GM23338 (cell line): Measurements from ENCODE around the gene CALCOCO1. TPM values are rescaled to one million over a fixed set of nuclear protein-coding genes. Genes with fewer than 3 reads are reported as not detected.

Experiments used
- ATAC-seq: fragments of 200-7000 bp; cut with Tn5 transposase; 3 replicates; pipeline ENCODE4 v1.9.1; 2020
- DNase-seq: peaks from one replicate; pipeline ENCODE4 v3.0.0-alpha.2; 2015; ENCODE audit warnings: low spot score
- H2AFZ ChIP-seq: fragments of 200-600 bp; sonication (generic); 2 replicates; pipeline ENCODE4 v1.8.0; 2016; ENCODE audit warnings: antibody characterized with exemption, mild to moderate bottlenecking, moderate library complexity
- H3F3A ChIP-seq: fragments of 200-600 bp; sonication (generic); replicated peaks from 2 replicates; pipeline ENCODE4 v1.8.0; 2017; ENCODE audit warnings: antibody characterized with exemption, mixed run types, low read depth
- H3K27ac ChIP-seq: fragments of 200-600 bp; sonication (generic); 2 replicates; pipeline ENCODE4 v1.6.1; 2016; ENCODE audit warnings: low read depth
- H3K27me3 ChIP-seq: fragments of 200-600 bp; sonication (generic); 2 replicates; pipeline ENCODE4 v1.8.0; 2016; ENCODE audit warnings: mild to moderate bottlenecking, mixed run types, moderate library complexity; ENCODE audit not compliant: insufficient read depth
- H3K36me3 ChIP-seq: fragments of 200-600 bp; sonication (generic); 2 replicates; pipeline ENCODE4 v1.8.0; 2016; ENCODE audit warnings: mild to moderate bottlenecking; ENCODE audit not compliant: insufficient read depth
- H3K4me1 ChIP-seq: fragments of 200-600 bp; sonication (generic); 2 replicates; pipeline ENCODE4 v1.8.0; 2016; ENCODE audit warnings: mild to moderate bottlenecking, moderate library complexity; ENCODE audit not compliant: insufficient read depth
- H3K4me2 ChIP-seq: fragments of 200-600 bp; sonication (generic); 2 replicates; pipeline ENCODE4 v1.7.1; 2017; ENCODE audit warnings: mixed run types
- H3K4me3 ChIP-seq: fragments of 200-600 bp; sonication (generic); 2 replicates; pipeline ENCODE4 v1.6.1; 2016; ENCODE audit warnings: mixed run types
- H3K79me2 ChIP-seq: fragments of 200-600 bp; sonication (generic); replicated peaks from 2 replicates; pipeline ENCODE4 v1.8.0; 2017; ENCODE audit warnings: mild to moderate bottlenecking; ENCODE audit not compliant: insufficient read depth
- H3K9me2 ChIP-seq: fragments of 200-600 bp; sonication (generic); 2 replicates; pipeline ENCODE4 v1.8.0; 2017; ENCODE audit not compliant: insufficient read depth
- H4K20me1 ChIP-seq: fragments of 200-600 bp; sonication (generic); replicated peaks from 2 replicates; pipeline ENCODE4 v1.8.0; 2017; ENCODE audit warnings: mild to moderate bottlenecking; ENCODE audit not compliant: insufficient read depth
- H3K27ac Mint-ChIP-seq: 2 replicates; pipeline ENCODE4 v1.8.0; 2020; ENCODE audit warnings: inconsistent platforms, mild to moderate bottlenecking, moderate library complexity, mixed read lengths
- H3K27me3 Mint-ChIP-seq: 3 replicates; pipeline ENCODE4 v1.8.0; 2022; ENCODE audit warnings: low read depth, mild to moderate bottlenecking, moderate library complexity, mixed read lengths, inconsistent platforms; ENCODE audit not compliant: insufficient read depth, poor library complexity
- H3K36me3 Mint-ChIP-seq: 3 replicates; pipeline ENCODE4 v1.8.0; 2021; ENCODE audit warnings: low read depth, mild to moderate bottlenecking, inconsistent platforms, moderate library complexity, mixed read lengths
- H3K4me1 Mint-ChIP-seq: 3 replicates; pipeline ENCODE4 v1.8.0; 2020; ENCODE audit warnings: mild to moderate bottlenecking, inconsistent platforms, mixed read lengths
- H3K4me3 Mint-ChIP-seq: 3 replicates; pipeline ENCODE4 v1.8.0; 2021; ENCODE audit warnings: moderate library complexity, mild to moderate bottlenecking, inconsistent platforms, mixed read lengths
- H3K9me3 Mint-ChIP-seq: 3 replicates; pipeline ENCODE4 v1.8.0; 2020; ENCODE audit warnings: moderate library complexity, mild to moderate bottlenecking, inconsistent platforms, mixed read lengths
- CREB1 ChIP-seq: fragments of 250-450 bp; sonication (Bioruptor Pico); IDR thresholded peaks from 2 replicates; pipeline ENCODE4 v1.5.0; 2020; ENCODE audit warnings: low read depth, mild to moderate bottlenecking, moderate library complexity
- CTCF ChIP-seq, 2 experiments: fragments of 200-600 bp in 1 of 2; sonication (generic) in 1 of 2; conservative IDR thresholded peaks; 2 replicates each; pipeline versions ENCODE4 v1.5.1 to v1.6.1; 2016 to 2017; ENCODE audit warnings: antibody characterized with exemption in 2 of 2, low read depth in 2 of 2, mild to moderate bottlenecking in 2 of 2, moderate library complexity in 1 of 2
- ETS1 ChIP-seq: IDR thresholded peaks from 2 replicates; pipeline ENCODE4 v1.6.1; 2016; ENCODE audit warnings: antibody characterized with exemption
- EZH2 ChIP-seq: fragments of 200-600 bp; sonication (generic); IDR thresholded peaks from one replicate; pipeline ENCODE4 v1.8.0; 2017; ENCODE audit warnings: antibody characterized with exemption, mild to moderate bottlenecking, low read depth; ENCODE audit not compliant: unreplicated experiment
- EZH2phosphoT487 ChIP-seq: fragments of 200-600 bp; sonication (generic); IDR thresholded peaks from one replicate; pipeline ENCODE4 v1.8.1; 2018; ENCODE audit warnings: antibody characterized with exemption; ENCODE audit not compliant: unreplicated experiment
- JUNB ChIP-seq: IDR thresholded peaks from one replicate; pipeline ENCODE4 v1.6.1; 2016; ENCODE audit warnings: antibody characterized with exemption; ENCODE audit not compliant: unreplicated experiment
- POLR2AphosphoS5 ChIP-seq: IDR thresholded peaks from 2 replicates; pipeline ENCODE4 v1.6.1; 2016; ENCODE audit warnings: antibody characterized with exemption, low read depth
- ZNF114 ChIP-seq: fragments of 250-450 bp; sonication (Bioruptor Pico); IDR thresholded peaks from 2 replicates; pipeline ENCODE4 v1.5.0; 2020; ENCODE audit warnings: mild to moderate bottlenecking, moderate library complexity
- ZNF331 ChIP-seq: fragments of 250-450 bp; sonication (Bioruptor Pico); IDR thresholded peaks from 2 replicates; pipeline ENCODE4 v1.5.0; 2020; ENCODE audit warnings: low read depth, mild to moderate bottlenecking, moderate library complexity
- ZNF462 ChIP-seq: fragments of 250-450 bp; sonication (Bioruptor Pico); IDR thresholded peaks from 2 replicates; pipeline ENCODE4 v1.5.0; 2020; ENCODE audit warnings: mild to moderate bottlenecking, moderate library complexity
- polyA plus RNA-seq: library from polyadenylated mRNA; unstranded; fragments of >200 nt; fragmentation: Nextera tagmentation; extraction: Ambion mirVana; gene quantifications from 2 replicates; pipeline ENCODE4 v1.2.1, GENCODE V29; 2016
- total RNA-seq: library from RNA; depleted of rRNA; stranded (reverse); fragments of >200 nt; shearing (Covaris generic); gene quantifications from 2 replicates; pipeline ENCODE4 v1.2.3, GENCODE V29; 2014

The CALCOCO1 gene
- total and polyA plus RNA-seq, 2 experiments from 2014 or later, result 6.5 to 20.4 TPM

- Mint-ChIP-seq H3K27ac (no peak overlapping the region), H3K4me3 (no peak overlapping the region), H3K36me3 (no peaks in the 10 kb centered on the region), H3K9me3 (no peaks in the 10 kb centered on the region; the same call in 2 of the 3 replicates), H3K4me1 (peaks cover 21% of the 10 kb centered on the region), H3K27me3 (peaks cover 20% of the 10 kb centered on the region)
- Histone ChIP-seq H2AFZ (0 out of 2 replicates have a peak overlapping the region, but pooled peaks have one; percentile 19), H3K79me2 (no peaks in the 10 kb centered on the region), H4K20me1 (no peaks in the 10 kb centered on the region), H3K27me3 (peaks cover 93% of the 10 kb centered on the region), H3K9me2 (no peaks in the 10 kb centered on the region), H3K4me1 (peaks cover 58% of the 10 kb centered on the region), H3K4me2 (peak overlapping the region; percentile 77), H3K4me3 (peak overlapping the region; percentile 14; the same call in 1 of the 2 replicates), H3F3A (0 out of 2 replicates have a peak, but pooled peaks cover 17% of the 10 kb centered on the region), H3K36me3 (no peaks in the 10 kb centered on the region), H3K27ac (no peak overlapping the region)
- ATAC-seq (no peak), DNase-seq (no peak)
- TF ChIP-seq EZH2 (no peak), ETS1 (no peak), CTCF (conservative IDR thresholded peaks at IDR 0.05; ENCODE audit: low read depth in 2 of 2) (no peak), POLR2AphosphoS5 (no peak), ZNF462 (CRISPR knock-in tag) (no peak), CREB1 (no peak), ZNF331 (CRISPR knock-in tag) (no peak), ZNF114 (CRISPR knock-in tag) (no peak), EZH2phosphoT487 (no peak), JUNB (no peak)
Observed at GRCh38 chr12:53754633-53755264, 27.5 kb upstream of the CALCOCO1 start.
